NCI-H2227 treated with DMSO at 0.1 percent for 48 hours (cell line): ENCODE data around the gene OTOR.

Experiments
- DNase-seq: peaks from one replicate; lab custom pipeline; 2025; lab: John Stamatoyannopoulos, UW

Gene OTOR

DNA sequence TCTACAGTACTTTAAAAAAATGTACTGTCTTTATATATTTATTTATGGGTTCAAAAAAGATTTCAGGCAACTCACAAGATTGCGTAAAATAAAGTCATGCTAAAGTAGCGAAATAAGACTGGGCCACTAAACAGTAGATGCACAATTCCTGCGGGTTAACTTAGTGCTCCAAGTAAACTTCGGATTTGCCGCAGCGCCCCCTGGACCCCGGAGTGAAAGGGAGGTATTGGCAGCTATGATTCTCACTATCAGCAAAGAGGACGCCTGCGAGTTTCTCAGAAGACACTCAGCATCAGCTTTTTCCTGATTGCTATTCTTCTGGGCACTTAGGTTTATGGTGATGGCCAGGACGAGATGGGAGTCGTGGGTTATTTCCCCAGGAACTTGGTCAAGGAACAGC is 1.4 kb downstream of the OTOR start:
- no peak for DNase-seq

- DNase-seq: no peak
These were observed 3.9 kb downstream of the OTOR start for GRCh38 chr20:16752082-16752481.

- DNase-seq: no peak
These were observed 4.7 kb downstream of the OTOR start for GRCh38 chr20:16752901-16753300.

DNA sequence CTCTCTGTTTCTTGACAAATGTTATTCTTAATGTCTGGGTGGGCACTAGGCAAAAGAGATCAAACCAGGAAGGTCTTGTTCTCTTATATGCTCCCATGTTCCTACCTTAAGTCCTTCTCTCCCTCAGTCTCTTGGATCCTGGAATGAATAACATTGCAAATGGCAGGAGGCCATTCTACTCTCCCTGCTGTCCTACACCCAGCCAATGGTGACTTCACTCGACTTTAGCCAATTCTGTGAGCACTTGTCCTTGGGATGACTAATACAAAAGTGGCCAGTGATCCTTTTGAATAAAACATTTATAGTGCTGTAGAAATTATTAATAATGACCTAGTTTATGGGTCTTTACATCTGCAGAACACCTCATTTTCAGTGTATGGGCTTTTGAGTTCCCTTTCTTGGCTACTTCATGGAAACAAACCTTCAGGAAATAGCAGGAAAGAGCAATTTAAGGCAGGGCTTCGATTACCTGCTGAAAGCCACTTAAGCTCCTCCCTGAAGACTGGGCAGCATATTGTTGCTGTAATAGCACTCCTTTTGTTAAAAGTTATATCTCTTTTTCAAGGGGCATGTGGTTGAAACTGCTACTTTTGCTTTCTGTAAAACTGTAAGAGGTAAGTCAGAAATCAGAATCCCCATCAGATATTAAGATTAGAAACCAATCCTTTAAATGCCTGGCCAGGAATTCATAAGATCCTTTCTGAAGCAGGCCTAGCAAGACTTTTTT is 10.5 kb downstream of the OTOR start:
- DNase-seq: no peak

- DNase-seq: no peak
These were observed 11.0 kb downstream of the OTOR start for GRCh38 chr20:16759181-16759563.

DNA sequence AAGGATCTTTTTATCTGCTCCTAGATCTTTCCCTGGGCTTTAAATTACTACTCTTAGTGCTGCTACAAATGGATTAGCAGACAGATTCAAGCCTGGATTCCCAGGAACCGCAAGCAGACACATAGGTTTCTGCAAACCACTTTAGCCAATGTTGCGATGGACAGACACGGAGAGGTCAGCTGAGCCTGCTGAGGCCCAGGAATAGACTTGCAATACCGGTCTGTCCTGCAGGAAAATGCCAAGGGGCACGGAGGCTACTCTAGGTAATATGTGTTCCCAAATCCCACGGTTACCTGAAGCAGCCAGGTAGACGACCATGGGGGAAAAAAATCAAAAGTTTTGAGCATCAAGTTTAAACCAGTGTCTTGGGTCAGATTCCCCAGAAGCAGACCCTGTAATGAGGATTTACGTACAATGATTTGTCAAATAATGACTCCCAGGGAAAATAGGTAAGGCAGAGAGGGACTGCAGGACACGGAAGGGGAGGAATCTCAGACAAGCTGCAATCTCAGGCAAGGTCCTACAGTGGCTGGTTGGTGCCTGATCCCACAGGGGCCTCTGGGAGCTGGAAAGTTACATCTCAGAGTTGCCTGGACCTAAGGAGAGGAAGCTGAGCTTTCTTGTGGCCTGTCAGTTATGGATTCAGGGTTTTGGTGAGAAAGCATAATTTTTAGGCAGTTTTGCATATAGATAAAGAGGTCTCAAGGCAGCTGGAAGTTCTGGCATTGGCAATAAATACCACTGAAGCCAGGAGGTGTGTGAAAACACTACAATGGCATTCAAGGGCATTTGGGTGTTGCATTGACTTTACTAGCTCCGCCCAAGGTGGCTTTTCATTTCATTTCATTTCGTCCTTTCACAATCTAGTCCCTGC is 12.5 kb downstream of the OTOR start:
- no peak for DNase-seq

DNA sequence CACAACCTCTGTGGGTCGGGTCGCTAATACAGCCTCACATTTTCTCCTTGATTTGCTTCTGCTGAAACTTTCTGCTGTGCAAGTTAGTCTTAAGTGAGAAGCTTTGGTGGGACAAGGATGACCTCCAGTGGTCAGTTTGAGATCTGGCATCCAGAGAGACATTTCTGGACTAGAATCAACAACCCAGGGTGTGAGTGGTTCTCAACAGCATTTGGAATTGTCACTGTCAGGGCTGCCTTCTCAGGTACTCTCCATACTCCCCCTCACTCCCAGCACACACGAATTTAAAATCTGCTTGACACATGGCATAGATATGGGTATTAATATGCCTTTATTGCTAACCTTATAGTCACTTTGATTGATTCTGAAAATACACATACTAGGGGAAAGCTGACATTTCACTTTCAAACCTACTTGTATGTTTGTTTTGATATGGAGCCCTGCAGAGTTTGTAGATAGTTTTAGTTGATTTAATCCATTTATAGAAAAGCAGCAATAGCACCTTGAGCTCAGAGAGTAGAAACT is 13.2 kb downstream of the OTOR start:
- DNase-seq: peak; percentile 43

- no peak for DNase-seq
These were observed 16.4 kb downstream of the OTOR start for GRCh38 chr20:16764560-16764959.

GRCh38 chr20:16771213-16771612 is 23.1 kb downstream of the OTOR start:
- DNase-seq: no peak

DNA sequence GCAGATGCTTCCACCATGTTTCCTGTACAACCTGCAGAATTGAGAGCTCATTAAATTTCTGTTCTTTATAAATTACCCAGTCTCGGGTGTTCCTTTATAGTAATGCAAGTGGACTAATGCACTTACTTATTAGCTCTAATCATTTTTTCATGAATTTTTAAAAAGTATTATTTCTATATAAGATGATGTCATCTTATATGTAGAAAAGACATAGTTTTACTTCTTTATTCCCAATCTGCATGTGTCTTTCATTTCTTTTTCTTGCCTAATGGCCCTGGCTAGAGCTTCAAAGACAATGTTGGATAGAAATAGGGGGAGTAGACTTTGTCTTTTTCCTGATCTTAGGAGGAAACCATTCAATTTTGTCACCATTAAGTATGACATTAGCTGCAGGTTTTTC is 27.8 kb downstream of the OTOR start:
- DNase-seq: no peak

DNA sequence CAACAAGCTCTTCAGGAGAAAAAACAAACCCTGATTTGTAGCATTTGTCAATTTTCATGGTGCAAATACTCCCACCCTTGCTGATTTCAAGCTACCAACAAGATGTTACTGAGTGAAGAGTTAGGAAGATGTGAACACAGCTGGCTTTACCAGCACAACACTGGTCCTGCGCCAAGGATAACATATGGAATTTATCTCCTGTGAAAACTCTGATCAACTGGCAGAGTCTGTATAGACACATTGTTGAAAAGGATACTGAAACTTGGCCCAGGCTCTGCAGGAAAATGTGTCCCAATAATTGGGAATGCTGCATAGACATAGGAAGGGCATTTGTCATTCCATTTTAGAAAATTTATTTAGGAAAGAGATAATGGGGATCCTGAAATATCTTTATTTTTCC is 29.0 kb downstream of the OTOR start:
- DNase-seq: no peak

GRCh38 chr20:16778159-16778558 is 30.0 kb downstream of the OTOR start:
- DNase-seq: no peak

GRCh38 chr20:16781496-16781895 is 33.3 kb downstream of the OTOR start:
- DNase-seq: no peak

DNA sequence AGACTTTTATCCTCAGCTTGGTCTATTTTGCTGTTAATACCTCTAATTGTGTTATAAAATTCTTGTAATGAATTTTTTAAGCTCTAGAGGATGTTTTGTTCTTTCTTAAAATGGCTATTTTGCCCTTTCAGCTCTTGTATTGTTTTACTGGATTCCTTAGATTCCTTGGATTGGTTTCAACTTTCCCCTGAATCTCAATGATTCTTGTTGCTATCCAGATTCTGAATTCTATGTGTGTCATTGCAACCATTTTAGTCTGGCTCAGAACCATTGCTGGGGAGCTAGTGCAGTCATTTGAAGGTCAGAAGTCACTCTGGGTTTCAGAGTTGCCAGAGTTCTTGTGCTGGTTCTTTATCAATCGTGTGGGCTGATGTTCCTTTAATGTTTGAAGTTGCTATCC is 37.1 kb downstream of the OTOR start:
- no peak for DNase-seq
